ENCODE results near the gene OR5T2. TPM values are rescaled to one million over a fixed set of nuclear protein-coding genes. Genes with fewer than 3 reads are reported as not detected.

The OR5T2 gene
- total and polyA plus RNA-seq, 4 donors: not detected

GRCh38 chr11:56207790-56208189 lies 26.3 kb downstream of the OR5T2 start:
- Histone ChIP-seq H3K9me3 (ENCODE audit: control insufficient read depth in 4 of 4, low read length in 3 of 4) (no peaks in the 10 kb centered on the region), H3K9ac (ENCODE audit: low read depth in 1 of 2, low read length in 2 of 2) (no peak overlapping the region), H3K4me1 (ENCODE audit: control insufficient read depth in 4 of 4, insufficient read depth in 4 of 4, low read length in 3 of 4) (no peaks in the 10 kb centered on the region), H3K4me3 (ENCODE audit: low read depth in 1 of 3, low read length in 3 of 3) (no peak overlapping the region), H3K27ac (ENCODE audit: low read depth in 1 of 2, low read length in 2 of 2) (no peak overlapping the region), H3K27me3 (ENCODE audit: control insufficient read depth in 4 of 4, insufficient read depth in 4 of 4, low read length in 3 of 4) (no peaks in the 10 kb centered on the region), H3K36me3 (ENCODE audit: control insufficient read depth in 4 of 4, insufficient read depth in 3 of 4, low read depth in 1 of 4, low read length in 3 of 4) (no peaks in the 10 kb centered on the region)
- WGBS: 41% methylated on average over 1 of the region's 1 CpG
- DNase-seq (ENCODE audit: low spot score): no peak
- TF ChIP-seq FOXA2 (IDR thresholded peaks at IDR 0.05) (no peak), ATF3 (IDR thresholded peaks at IDR 0.05) (no peak), HNF4G (IDR thresholded peaks at IDR 0.05) (no peak), SP1 (IDR thresholded peaks at IDR 0.05) (no peak), RXRA (IDR thresholded peaks at IDR 0.05) (no peak)

- H3K9ac ChIP-seq (ENCODE audit: low read depth in 1 of 2, low read length in 2 of 2): no peak overlapping the region
- no peaks in the 10 kb centered on the region for H3K36me3 ChIP-seq (ENCODE audit: control insufficient read depth in 4 of 4, insufficient read depth in 3 of 4, low read depth in 1 of 4, low read length in 3 of 4)
- no peak overlapping the region for H3K4me3 ChIP-seq (ENCODE audit: low read depth in 1 of 3, low read length in 3 of 3)
- no peak overlapping the region for H3K27ac ChIP-seq (ENCODE audit: low read depth in 1 of 2, low read length in 2 of 2)
- no peak for DNase-seq (ENCODE audit: low spot score)
- H3K27me3 ChIP-seq (ENCODE audit: control insufficient read depth in 4 of 4, insufficient read depth in 4 of 4, low read length in 3 of 4): no peaks in the 10 kb centered on the region
- no peaks in the 10 kb centered on the region for H3K9me3 ChIP-seq (ENCODE audit: control insufficient read depth in 4 of 4, low read length in 3 of 4)
- WGBS: 55% methylated on average over 2 of the region's 2 CpGs
- TF ChIP-seq YY1 (IDR thresholded peaks at IDR 0.05) (no peak), MAX (IDR thresholded peaks at IDR 0.05) (no peak), REST (IDR thresholded peaks at IDR 0.05) (no peak), ATF3 (IDR thresholded peaks at IDR 0.05) (no peak), JUND (IDR thresholded peaks at IDR 0.05) (no peak), NR2F2 (IDR thresholded peaks at IDR 0.05) (no peak), CTCF (IDR thresholded peaks at IDR 0.05; ENCODE audit: low read depth, low read length, missing input control) (no peak), SP1 (IDR thresholded peaks at IDR 0.05) (no peak)
- no peaks in the 10 kb centered on the region for H3K4me1 ChIP-seq (ENCODE audit: control insufficient read depth in 4 of 4, insufficient read depth in 4 of 4, low read length in 3 of 4)
These were observed 36.7 kb downstream of the OR5T2 start for GRCh38 chr11:56197367-56197766.

GRCh38 chr11:56196705-56197104 lies 37.4 kb downstream of the OR5T2 start:
- no peaks in the 10 kb centered on the region for H3K4me1 ChIP-seq (ENCODE audit: control insufficient read depth in 4 of 4, insufficient read depth in 4 of 4, low read length in 3 of 4)
- 73% methylated on average over 3 of the region's 3 CpGs for WGBS
- H3K9me3 ChIP-seq (ENCODE audit: control insufficient read depth in 4 of 4, low read length in 3 of 4): no peaks in the 10 kb centered on the region
- H3K27ac ChIP-seq (ENCODE audit: low read depth in 1 of 2, low read length in 2 of 2): no peak overlapping the region
- no peak overlapping the region for H3K9ac ChIP-seq (ENCODE audit: low read depth in 1 of 2, low read length in 2 of 2)
- H3K4me3 ChIP-seq (ENCODE audit: low read depth in 1 of 3, low read length in 3 of 3): no peak overlapping the region
- no peak for DNase-seq (ENCODE audit: low spot score)
- H3K36me3 ChIP-seq (ENCODE audit: control insufficient read depth in 4 of 4, insufficient read depth in 3 of 4, low read depth in 1 of 4, low read length in 3 of 4): no peaks in the 10 kb centered on the region
- no peaks in the 10 kb centered on the region for H3K27me3 ChIP-seq (ENCODE audit: control insufficient read depth in 4 of 4, insufficient read depth in 4 of 4, low read length in 3 of 4)
- no peak for TF ChIP-seq HNF4A (conservative IDR thresholded peaks at IDR 0.05)
- TF ChIP-seq HNF4G (IDR thresholded peaks at IDR 0.05): no peak
- TF ChIP-seq TAF1 (conservative IDR thresholded peaks at IDR 0.05): no peak
- TF ChIP-seq FOXA1 (IDR thresholded peaks at IDR 0.05): no peak
- no peak for TF ChIP-seq SP1 (IDR thresholded peaks at IDR 0.05)
- no peak for TF ChIP-seq REST (IDR thresholded peaks at IDR 0.05)
- no peak for TF ChIP-seq ZBTB33 (IDR thresholded peaks at IDR 0.05)
- TF ChIP-seq FOXA2 (IDR thresholded peaks at IDR 0.05): no peak
- TF ChIP-seq RXRA (IDR thresholded peaks at IDR 0.05): no peak
- no peak for TF ChIP-seq GABPA (IDR thresholded peaks at IDR 0.05 in 1 of 2, conservative IDR thresholded peaks at IDR 0.05 in 1 of 2)
- TF ChIP-seq EGR1 (IDR thresholded peaks at IDR 0.05; ENCODE audit: low read depth in 2 of 2): no peak

Data from liver (tissue), 9 donors.